ENCODE measurements around the gene TMEM130. TPM values are rescaled to one million over a fixed set of nuclear protein-coding genes. Genes with fewer than 3 reads are reported as not detected.

TMEM130 gene
- polyA plus RNA-seq, 1 of the 3 experiments (the other 2 are of a cell fraction) = 1.2 TPM

DNA sequence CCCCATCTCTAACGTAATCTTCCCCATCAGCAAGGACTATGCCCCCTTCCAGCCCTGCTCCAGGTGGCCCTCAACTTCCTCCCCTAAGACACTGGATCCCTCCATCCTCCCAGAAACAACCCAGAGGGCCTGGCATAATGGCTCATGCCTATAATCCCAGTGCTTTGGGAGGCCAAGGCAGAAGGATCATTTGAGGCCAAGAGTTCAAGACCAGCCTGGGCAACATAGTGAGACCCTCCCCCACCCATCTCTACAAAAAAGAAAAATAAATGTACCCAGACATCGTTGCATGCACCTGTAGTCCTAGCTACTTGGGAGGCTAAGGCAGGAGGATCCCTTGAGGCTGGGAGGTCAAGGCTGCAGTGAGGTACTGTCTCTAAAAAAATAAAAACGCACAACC, 42.6 kb downstream of the TMEM130 start:
- ChIA-PET POLR2A (no interaction called here), CTCF (interaction anchor here (0.7 to 19.4 kb wide), 14 partner anchors 9 to 400 kb away, joined by 3 to 673 read pairs (median 4); partner anchors contain the start of gene TRRAP)
- TF ChIP-seq RFX5 (IDR thresholded peaks at IDR 0.05; ENCODE audit: low read length) (no peak), GATA2 (CRISPR knock-in tag; IDR thresholded peaks at IDR 0.05) (0 out of 2 replicates have a peak, but pooled peaks have one; percentile 15), MXI1 (IDR thresholded peaks at IDR 0.05; ENCODE audit: low read depth, low read length) (no peak), SIN3A (IDR thresholded peaks at IDR 0.05; ENCODE audit: borderline replicate concordance, low read depth, low read length) (no peak), FOSL2 (IDR thresholded peaks at IDR 0.05; ENCODE audit: borderline replicate concordance, low read depth) (no peak)
- Histone ChIP-seq H3K4me2 (no peak overlapping the region), H2AFZ (ENCODE audit: low read depth) (no peak overlapping the region), H3K79me2 (ENCODE audit: insufficient read depth) (no peaks in the 10 kb centered on the region), H3K4me3 (ENCODE audit: low read depth in 2 of 2, low read length in 1 of 2) (no peak overlapping the region), H3K9me3 (no peaks in the 10 kb centered on the region), H3K4me1 (ENCODE audit: control insufficient read depth in 1 of 2, insufficient read depth in 2 of 2, low read depth in 1 of 2, low read length in 1 of 2) (peaks cover 0 to 17% of the 10 kb centered on the region in 2 experiments; a peak in 1 of 4 replicates), H4K20me1 (ENCODE audit: insufficient read depth) (no peaks in the 10 kb centered on the region), H3F3A (replicated peaks; ENCODE audit: insufficient read depth) (no peaks in the 10 kb centered on the region), H3K9ac (no peak overlapping the region), H3K27me3 (ENCODE audit: insufficient read depth) (no peaks in the 10 kb centered on the region), H3K36me3 (replicated peaks in 1 of 2; ENCODE audit: control insufficient read depth in 1 of 2, insufficient read depth in 2 of 2, low read length in 1 of 2) (no peaks in the 10 kb centered on the region), H3K9me2 (no peaks in the 10 kb centered on the region), H3K27ac (ENCODE audit: low read depth in 2 of 2, low read length in 1 of 2) (peak overlapping the region in 1 of 2 experiments; percentile 62; a peak in 2 of 4 replicates)
- 30% methylated on average over 3 of the region's 3 CpGs for WGBS (ENCODE audit: low lambda C conversion rate)
- DNase-seq = no peak

DNA sequence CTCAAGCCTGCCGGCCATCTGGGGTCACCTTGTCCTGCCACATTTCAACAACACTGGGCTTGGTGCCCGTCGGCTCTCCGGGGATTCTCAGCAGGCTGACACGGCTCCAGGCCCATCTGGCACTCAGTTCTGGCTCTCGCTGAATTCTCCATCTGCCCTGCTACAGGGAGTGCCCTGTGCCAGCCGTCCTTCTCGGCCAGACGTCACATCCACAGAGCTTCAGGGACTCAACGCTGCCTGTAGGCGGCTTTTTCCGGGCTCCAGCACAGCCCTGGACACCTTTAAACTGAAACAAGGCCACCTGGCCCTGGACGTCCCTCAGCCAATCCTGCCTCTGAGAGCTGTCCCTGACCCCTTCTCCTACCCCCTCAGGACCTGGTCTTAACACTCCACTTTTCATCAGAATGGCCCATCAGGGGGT, 43.0 kb downstream of the TMEM130 start:
- POLR2A ChIA-PET = no interaction called here
- 13% methylated on average over 10 of the region's 13 CpGs for WGBS (ENCODE audit: low lambda C conversion rate)

DNA sequence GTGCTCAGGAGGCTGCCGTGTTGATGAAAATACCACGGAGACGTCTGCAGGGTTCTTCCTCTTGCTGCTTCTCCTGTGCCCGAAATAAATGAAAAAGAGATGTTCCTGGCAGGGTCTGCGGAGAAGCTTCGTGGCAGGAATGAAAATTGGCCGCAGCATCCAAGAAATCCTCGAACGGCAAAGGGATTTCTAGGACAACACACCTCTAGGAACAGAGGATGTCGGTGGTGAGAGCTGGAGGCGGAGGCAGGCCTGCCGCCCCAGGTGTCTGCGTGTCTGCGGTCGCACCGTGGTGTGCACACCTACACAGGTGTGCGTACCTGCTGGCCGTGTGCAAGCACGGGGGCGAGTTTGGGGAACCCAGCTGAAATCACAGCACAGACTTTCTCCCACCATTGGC, 43.4 kb downstream of the TMEM130 start:
- WGBS (ENCODE audit: low lambda C conversion rate) = 66% methylated on average over 20 of the region's 20 CpGs
- Histone ChIP-seq H3K9ac (no peak overlapping the region), H3K4me1 (ENCODE audit: control insufficient read depth in 1 of 2, insufficient read depth in 2 of 2, low read depth in 1 of 2, low read length in 1 of 2) (peaks cover 0 to 17% of the 10 kb centered on the region in 2 experiments; a peak in 1 of 4 replicates), H3K4me2 (no peak overlapping the region), H3K9me3 (no peaks in the 10 kb centered on the region), H3K4me3 (ENCODE audit: low read depth in 2 of 2, low read length in 1 of 2) (no peak overlapping the region), H3K36me3 (replicated peaks in 1 of 2; ENCODE audit: control insufficient read depth in 1 of 2, insufficient read depth in 2 of 2, low read length in 1 of 2) (no peaks in the 10 kb centered on the region), H2AFZ (ENCODE audit: low read depth) (no peak overlapping the region), H3F3A (replicated peaks; ENCODE audit: insufficient read depth) (no peaks in the 10 kb centered on the region), H3K27ac (ENCODE audit: low read depth in 2 of 2, low read length in 1 of 2) (peak overlapping the region in 1 of 2 experiments; percentile 62; a peak in 2 of 4 replicates), H3K79me2 (ENCODE audit: insufficient read depth) (no peaks in the 10 kb centered on the region), H3K27me3 (ENCODE audit: insufficient read depth) (no peaks in the 10 kb centered on the region), H4K20me1 (ENCODE audit: insufficient read depth) (no peaks in the 10 kb centered on the region), H3K9me2 (no peaks in the 10 kb centered on the region)
- DNase-seq = no peak
- POLR2A ChIA-PET = no interaction called here
- TF ChIP-seq CHD2 (IDR thresholded peaks at IDR 0.05; ENCODE audit: low read length, partially characterized antibody) (no peak), JUND (IDR thresholded peaks at IDR 0.05) (no peak), FOXM1 (IDR thresholded peaks at IDR 0.05; ENCODE audit: low read depth) (no peak), EP300 (IDR thresholded peaks at IDR 0.05; ENCODE audit: borderline replicate concordance in 1 of 2, low read depth in 1 of 2, low read length in 1 of 2) (no peak), RXRA (IDR thresholded peaks at IDR 0.05; ENCODE audit: borderline replicate concordance, low read depth) (no peak), FOXJ3 (CRISPR knock-in tag; IDR thresholded peaks at IDR 0.05) (no peak), SIN3A (IDR thresholded peaks at IDR 0.05; ENCODE audit: borderline replicate concordance, low read depth, low read length) (no peak), RAD21 (IDR thresholded peaks at IDR 0.05; ENCODE audit: low read length) (no peak), POLR2AphosphoS5 (IDR thresholded peaks at IDR 0.05; ENCODE audit: low read depth, low read length) (no peak), RFX5 (IDR thresholded peaks at IDR 0.05; ENCODE audit: low read length) (no peak), YY1 (IDR thresholded peaks at IDR 0.05; ENCODE audit: low read depth) (no peak)
- TF ChIP-seq, protein P1, sequence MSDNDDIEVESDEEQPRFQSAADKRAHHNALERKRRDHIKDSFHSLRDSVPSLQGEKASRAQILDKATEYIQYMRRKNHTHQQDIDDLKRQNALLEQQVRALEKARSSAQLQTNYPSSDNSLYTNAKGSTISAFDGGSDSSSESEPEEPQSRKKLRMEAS (IDR thresholded peaks at IDR 0.05; ENCODE audit: low read depth) = no peak
- TF ChIP-seq, protein P2, sequence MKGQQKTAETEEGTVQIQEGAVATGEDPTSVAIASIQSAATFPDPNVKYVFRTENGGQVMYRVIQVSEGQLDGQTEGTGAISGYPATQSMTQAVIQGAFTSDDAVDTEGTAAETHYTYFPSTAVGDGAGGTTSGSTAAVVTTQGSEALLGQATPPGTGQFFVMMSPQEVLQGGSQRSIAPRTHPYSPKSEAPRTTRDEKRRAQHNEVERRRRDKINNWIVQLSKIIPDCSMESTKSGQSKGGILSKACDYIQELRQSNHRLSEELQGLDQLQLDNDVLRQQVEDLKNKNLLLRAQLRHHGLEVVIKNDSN (IDR thresholded peaks at IDR 0.05; ENCODE audit: borderline replicate concordance, low read depth) = no peak
- TF ChIP-seq, protein P3, sequence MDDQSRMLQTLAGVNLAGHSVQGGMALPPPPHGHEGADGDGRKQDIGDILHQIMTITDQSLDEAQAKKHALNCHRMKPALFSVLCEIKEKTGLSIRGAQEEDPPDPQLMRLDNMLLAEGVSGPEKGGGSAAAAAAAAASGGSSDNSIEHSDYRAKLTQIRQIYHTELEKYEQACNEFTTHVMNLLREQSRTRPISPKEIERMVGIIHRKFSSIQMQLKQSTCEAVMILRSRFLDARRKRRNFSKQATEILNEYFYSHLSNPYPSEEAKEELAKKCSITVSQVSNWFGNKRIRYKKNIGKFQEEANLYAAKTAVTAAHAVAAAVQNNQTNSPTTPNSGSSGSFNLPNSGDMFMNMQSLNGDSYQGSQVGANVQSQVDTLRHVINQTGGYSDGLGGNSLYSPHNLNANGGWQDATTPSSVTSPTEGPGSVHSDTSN (IDR thresholded peaks at IDR 0.05) = no peak
- CTCF ChIA-PET = interaction anchor here (0.6 to 19.4 kb wide), 11 partner anchors 10 to 515 kb away, joined by 3 to 673 read pairs (median 5); no protein-coding TSS in a partner anchor

More for the DNA sequence above, 43.0 kb downstream of the TMEM130 start:
- H3K79me2 ChIP-seq (ENCODE audit: insufficient read depth) = no peaks in the 10 kb centered on the region
- CTCF ChIA-PET = interaction anchor here (0.6 to 19.4 kb wide), 15 partner anchors 10 to 514 kb away, joined by 3 to 673 read pairs (median 4); partner anchors contain the start of gene TRRAP
- H3K9me3 ChIP-seq = no peaks in the 10 kb centered on the region
- peak overlapping the region in 1 of 2 experiments; percentile 62; a peak in 2 of 4 replicates for H3K27ac ChIP-seq (ENCODE audit: low read depth in 2 of 2, low read length in 1 of 2)
- H3K27me3 ChIP-seq (ENCODE audit: insufficient read depth) = no peaks in the 10 kb centered on the region
- peaks cover 0 to 17% of the 10 kb centered on the region in 2 experiments; a peak in 1 of 4 replicates for H3K4me1 ChIP-seq (ENCODE audit: control insufficient read depth in 1 of 2, insufficient read depth in 2 of 2, low read depth in 1 of 2, low read length in 1 of 2)
- no peaks in the 10 kb centered on the region for H3K36me3 ChIP-seq (replicated peaks in 1 of 2; ENCODE audit: control insufficient read depth in 1 of 2, insufficient read depth in 2 of 2, low read length in 1 of 2)
- no peak overlapping the region for H3K9ac ChIP-seq
- H3K9me2 ChIP-seq = no peaks in the 10 kb centered on the region
- no peak overlapping the region for H3K4me3 ChIP-seq (ENCODE audit: low read depth in 2 of 2, low read length in 1 of 2)
- no peaks in the 10 kb centered on the region for H3F3A ChIP-seq (replicated peaks; ENCODE audit: insufficient read depth)
- no peaks in the 10 kb centered on the region for H4K20me1 ChIP-seq (ENCODE audit: insufficient read depth)
- DNase-seq = peak; percentile 88
- TF ChIP-seq NFIC (IDR thresholded peaks at IDR 0.05; ENCODE audit: borderline replicate concordance) = no peak
- peak; percentile 27; the same call in 1 of the 2 replicates for TF ChIP-seq SMC3 (IDR thresholded peaks at IDR 0.05; ENCODE audit: low read depth, low read length)
- peak; percentile 65; the same call in 1 of the 2 replicates for TF ChIP-seq MXI1 (IDR thresholded peaks at IDR 0.05; ENCODE audit: low read depth, low read length)
- peak; percentile 12; the same call in 1 of the 2 replicates for TF ChIP-seq FOXJ3 (CRISPR knock-in tag; IDR thresholded peaks at IDR 0.05)
- TF ChIP-seq EP300 (IDR thresholded peaks at IDR 0.05; ENCODE audit: borderline replicate concordance in 1 of 2, low read depth in 1 of 2, low read length in 1 of 2) = peak in 1 of 2 experiments; percentile 69; a peak in 2 of 4 replicates
- 0 out of 2 replicates have a peak, but pooled peaks have one; percentile 3 for TF ChIP-seq TCF12 (IDR thresholded peaks at IDR 0.05)
- no peak for TF ChIP-seq RXRA (IDR thresholded peaks at IDR 0.05; ENCODE audit: borderline replicate concordance, low read depth)
- no peak for TF ChIP-seq ELF1 (IDR thresholded peaks at IDR 0.05)
- TF ChIP-seq FOXM1 (IDR thresholded peaks at IDR 0.05; ENCODE audit: low read depth) = no peak
- TF ChIP-seq NRF1 (IDR thresholded peaks at IDR 0.05; ENCODE audit: low read depth, low read length) = no peak
- peak; percentile 32; the same call in 1 of the 2 replicates for TF ChIP-seq RAD21 (IDR thresholded peaks at IDR 0.05; ENCODE audit: low read length)
- H2AFZ ChIP-seq (ENCODE audit: low read depth) = no peak overlapping the region
- no peak overlapping the region for H3K4me2 ChIP-seq

All from SK-N-SH (cell line).